ENCODE results near the gene PTGS1. TPM values are rescaled to one million over a fixed set of nuclear protein-coding genes. Genes with fewer than 3 reads are reported as not detected.

PTGS1 gene
- 0.81 and 1.8 TPM in 2 replicates for total RNA-seq

GRCh38 chr9:122370869-122371755, at the start of gene PTGS1:
TSS of gene PTGS1 (plus strand) at chr9:122371024. CDS start at chr9:122371085, 61 bp downstream.

Other genes with a start within 250 kb of the PTGS1 start
- gene NDUFA8, start 211.2 kb upstream of the PTGS1 start, total RNA-seq = 45.3 and 49.8 TPM in 2 replicates
- not detected in 2 replicates for gene MORN5, start 211.1 kb upstream of the PTGS1 start, total RNA-seq
- gene LHX6, start 142.1 kb upstream of the PTGS1 start, total RNA-seq = 0.27 and 1.3 TPM in 2 replicates
- 6.7 and 7.4 TPM in 2 replicates for gene RBM18, start 106.2 kb upstream of the PTGS1 start, total RNA-seq
- gene MRRF, start 106.1 kb upstream of the PTGS1 start, total RNA-seq = 34.3 and 34.9 TPM in 2 replicates
- gene OR1J1, start 106.9 kb downstream of the PTGS1 start, total RNA-seq = not detected in 2 replicates
- not detected in 2 replicates for gene OR1J2, start 139.8 kb downstream of the PTGS1 start, total RNA-seq
- not detected in 2 replicates for gene OR1J4, start 148.1 kb downstream of the PTGS1 start, total RNA-seq
- not detected in 2 replicates for gene OR1N1, start 156.3 kb downstream of the PTGS1 start, total RNA-seq
- not detected in 2 replicates for gene OR1N2, start 182.1 kb downstream of the PTGS1 start, total RNA-seq
- gene OR1L8, start 212.4 kb downstream of the PTGS1 start, total RNA-seq = under 0.01 and 0.09 TPM in 2 replicates
- gene OR1Q1, start 243.7 kb downstream of the PTGS1 start, total RNA-seq = not detected in 2 replicates

Data from endothelial cell of coronary artery (primary cell).